ENCODE results near the gene LZTR1.

LZTR1 gene

GRCh38 chr22:21026783-21027692 is 44.9 kb downstream of the LZTR1 start:
- no peak overlapping the region for H3K4me3 ChIP-seq (ENCODE audit: low read depth, low read length)
- no peak for TF ChIP-seq CTCF (conservative IDR thresholded peaks at IDR 0.05; ENCODE audit: low read depth, low read length)
- DNase-seq (ENCODE audit: low read depth), result peak; percentile 69

GRCh38 chr22:21028277-21029251 is 46.5 kb downstream of the LZTR1 start:
- H3K4me3 ChIP-seq (ENCODE audit: low read depth, low read length), result no peak overlapping the region
- TF ChIP-seq CTCF (conservative IDR thresholded peaks at IDR 0.05; ENCODE audit: low read depth, low read length), result no peak

GRCh38 chr22:21029486-21030025 is 47.5 kb downstream of the LZTR1 start:
- DNase-seq (ENCODE audit: low read depth), result no peak
- no peak overlapping the region for H3K4me3 ChIP-seq (ENCODE audit: low read depth, low read length)
- no peak for TF ChIP-seq CTCF (conservative IDR thresholded peaks at IDR 0.05; ENCODE audit: low read depth, low read length)

More at GRCh38 chr22:21028277-21029251, 46.5 kb downstream of the LZTR1 start:
- DNase-seq (ENCODE audit: low read depth), result no peak

- DNase-seq (ENCODE audit: low read depth), result no peak
- no peak overlapping the region for H3K4me3 ChIP-seq (ENCODE audit: low read depth, low read length)
- TF ChIP-seq CTCF (conservative IDR thresholded peaks at IDR 0.05; ENCODE audit: low read depth, low read length), result no peak
Measured at GRCh38 chr22:21030032-21030431, 47.9 kb downstream of the LZTR1 start.

- H3K4me3 ChIP-seq (ENCODE audit: low read depth, low read length), result no peak overlapping the region
- no peak for TF ChIP-seq CTCF (conservative IDR thresholded peaks at IDR 0.05; ENCODE audit: low read depth, low read length)
- DNase-seq (ENCODE audit: low read depth), result no peak
Measured at GRCh38 chr22:21030621-21031544, 48.8 kb downstream of the LZTR1 start.

GRCh38 chr22:21031545-21032036 is 49.5 kb downstream of the LZTR1 start:
- no peak for TF ChIP-seq CTCF (conservative IDR thresholded peaks at IDR 0.05; ENCODE audit: low read depth, low read length)
- no peak overlapping the region for H3K4me3 ChIP-seq (ENCODE audit: low read depth, low read length)
- DNase-seq (ENCODE audit: low read depth), result no peak

Measured in choroid plexus epithelial cell (primary cell).